HepG2 (cell line): Measurements from ENCODE around the gene SAMM50. TPM values are rescaled to one million over a fixed set of nuclear protein-coding genes. Genes with fewer than 3 reads are reported as not detected.

ENCODE experiments used
- ATAC-seq: fragments of 200-7000 bp; cut with Tn5 transposase; 3 replicates; pipeline ENCODE4 v1.9.1; 2020; ENCODE audit warnings: mild to moderate bottlenecking, moderate library complexity
- BruUV-seq: library from RNA; stranded (reverse); fragments of 400-500 nt; replicated peaks from 2 replicates; lab custom pipeline; 2021; lab: Mats Ljungman, UMichigan
- CTCF ChIA-PET: fragments of 300-600 bp; formaldehyde crosslinking; extraction: SDS; loops from one replicate; lab custom pipeline; 2021; ENCODE audit warnings: low total read pairs, inconsistent platforms, low intra/inter-chr PET ratio; lab: Yijun Ruan, JAX
- POLR2A ChIA-PET: fragments of 350-600 bp; sonication (Branson Sonifier 250); formaldehyde crosslinking; loops from one replicate; lab custom pipeline; 2020; ENCODE audit warnings: antibody characterized with exemption, inconsistent platforms; lab: Yijun Ruan, JAX
- DNase-seq: peaks from one replicate; pipeline ENCODE4 v3.0.0-alpha.2; 2015; ENCODE audit warnings: low spot score
- FAIRE-seq: peaks from 3 replicates; lab custom pipeline; 2011; peaks lifted over from hg19 to GRCh38; lab: Jason Lieb, UNC
- H2AFZ ChIP-seq: one replicate; pipeline ENCODE4 v1.6.1; 2011; ENCODE audit warnings: low read length, inconsistent platforms
- H3K27ac ChIP-seq: fragments of 300-600 bp; 3 replicates; pipeline ENCODE4 v1.8.0; 2011; ENCODE audit warnings: mixed run types, mild to moderate bottlenecking, mixed read lengths, low read length, inconsistent platforms; ENCODE audit not compliant: insufficient read depth; ENCODE audit errors: extremely low read length
- H3K27me3 ChIP-seq, 2 experiments: fragments of 200-600 bp in 1 of 2; 2 replicates in 1 of 2; 3 replicates in 1 of 2; pipeline versions ENCODE4 v1.6.0 to v1.8.0; 2011; ENCODE audit warnings: low read length in 2 of 2, mild to moderate bottlenecking in 2 of 2, moderate library complexity in 2 of 2, inconsistent platforms in 1 of 2; ENCODE audit not compliant: insufficient read depth in 2 of 2, control insufficient read depth in 1 of 2
- H3K36me3 ChIP-seq, 2 experiments: fragments of 200-600 bp in 1 of 2; replicated peaks in 1 of 2; 2 replicates in 1 of 2; 3 replicates in 1 of 2; pipeline versions ENCODE4 v1.5.1 to v1.8.0; 2011; ENCODE audit warnings: low read length in 2 of 2, inconsistent platforms in 1 of 2; ENCODE audit not compliant: insufficient read depth in 2 of 2, control insufficient read depth in 1 of 2
- H3K4me1 ChIP-seq: 2 replicates; pipeline ENCODE4 v1.5.1; 2012; ENCODE audit warnings: low read length, inconsistent platforms; ENCODE audit not compliant: insufficient read depth
- H3K4me2 ChIP-seq: 2 replicates; pipeline ENCODE4 v1.6.0; 2011; ENCODE audit warnings: low read depth, low read length, inconsistent platforms
- H3K4me3 ChIP-seq, 3 experiments: fragments of 200-600 bp in 1 of 3; sonication (generic), shearing (Covaris generic) in 1 of 3; replicated peaks in 1 of 3; 2 replicates each; pipeline ENCODE4 v1.5.1; 2011 to 2016; ENCODE audit warnings: low read length in 3 of 3, inconsistent platforms in 2 of 3, low read depth in 2 of 3, mild to moderate bottlenecking in 2 of 3, control low read depth in 1 of 3, mixed read lengths in 1 of 3; ENCODE audit not compliant: insufficient read depth in 1 of 3
- H3K79me2 ChIP-seq: one replicate; pipeline ENCODE4 v1.6.1; 2011; ENCODE audit warnings: low read length, inconsistent platforms; ENCODE audit not compliant: insufficient read depth
- H3K9ac ChIP-seq: 2 replicates; pipeline ENCODE4 v1.6.0; 2011; ENCODE audit warnings: mild to moderate bottlenecking, low read depth, low read length, inconsistent platforms; ENCODE audit not compliant: insufficient read depth
- H3K9me3 ChIP-seq: 2 replicates; pipeline ENCODE4 v1.5.1; 2012; ENCODE audit warnings: mild to moderate bottlenecking, low read length
- H4K20me1 ChIP-seq: 2 replicates; pipeline ENCODE4 v1.6.0; 2011; ENCODE audit warnings: inconsistent platforms, mild to moderate bottlenecking, low read length, moderate library complexity; ENCODE audit not compliant: insufficient read depth
- ZFP36L2 ChIP-seq: sonication (generic); formaldehyde crosslinking; IDR thresholded peaks from 2 replicates; pipeline ENCODE4 v1.4.0; 2020; ENCODE audit warnings: missing genetic modification reagents
- ZNF646 ChIP-seq: sonication (generic); formaldehyde crosslinking; IDR thresholded peaks from 2 replicates; pipeline ENCODE4 v1.9.0; 2021; ENCODE audit warnings: mild to moderate bottlenecking, missing genetic modification reagents
- WGBS: methylation state at CpG from one replicate; pipeline ENCODE4 v1.1.6; 2017; ENCODE audit warnings: low lambda C conversion rate; 5-methylcytosine and 5-hydroxymethylcytosine counted together
- in situ Hi-C: cut with HindIII; loops from 2 replicates; pipeline ENCODE4 v1.10.0; 2017; ENCODE audit warnings: low pct_unique_long_range_greater_than_20kb; ENCODE audit not compliant: extremely low pct_ligation_motif_present
- intact Hi-C: fragments of 100-400 bp; cut with micrococcal nuclease; formaldehyde crosslinking; loops from one replicate; pipeline ENCODE4 v1.10.0; 2022; ENCODE audit not compliant: unreplicated experiment
- polyA plus RNA-seq, 8 experiments: library from polyadenylated mRNA; depleted of rRNA in 3 of 8; stranded (reverse) in 7 of 8; unstranded in 1 of 8; fragments of >200 nt; fragmentation: Illumina TruSeq in 4 of 8; extraction: Trizol in 4 of 8; gene quantifications; 2 replicates each; pipeline versions ENCODE4 v1.2.1 to v1.2.3, GENCODE V29; 2011 to 2016; ENCODE audit warnings: low read depth in 4 of 8, missing spikeins in 1 of 8, mixed read lengths in 1 of 8; ENCODE audit not compliant: insufficient read depth in 1 of 8
- total RNA-seq, 5 experiments: library from RNA; depleted of rRNA; stranded (reverse); fragments of >200 nt; fragmentation: Illumina TruSeq; extraction: Trizol; gene quantifications; 2 replicates each; pipeline ENCODE4 v1.2.3, GENCODE V29; 2016; ENCODE audit warnings: low read depth in 1 of 5

Gene SAMM50
- total and polyA plus RNA-seq, 2 of the 13 experiments (the other 11 are each of a cell fraction or from before 2014, with no cell fraction given): 34.7 to 63.4 TPM

- Histone ChIP-seq H3K9me3 (no peaks in the 10 kb centered on the region), H3K36me3 (peaks cover 23 to 72% of the 10 kb centered on the region in 2 experiments; a peak in 4 of 5 replicates), H3K9ac (no peak overlapping the region), H3K4me2 (no peak overlapping the region), H2AFZ (no peak overlapping the region), H3K27ac (no peak overlapping the region), H3K4me3 (no peak overlapping the region), H3K27me3 (no peaks in the 10 kb centered on the region), H4K20me1 (no peaks in the 10 kb centered on the region), H3K79me2 (no peaks in the 10 kb centered on the region), H3K4me1 (no peaks in the 10 kb centered on the region)
- ChIA-PET POLR2A (no interaction called here), CTCF (no interaction called here)
- intact Hi-C loops (no loop called here), in situ Hi-C loops (no loop called here)
- BruUV-seq: no TSS peak
- DNase-seq: no peak
- no peak for FAIRE-seq
- WGBS: 96% methylated on average over 16 of the region's 16 CpGs
- ATAC-seq: no peak
- TF ChIP-seq ZFP36L2 (CRISPR knock-in tag) (no peak), ZNF646 (CRISPR knock-in tag) (no peak)
Measured at GRCh38 chr22:43983808-43984207, 28.6 kb downstream of the SAMM50 start.
